KOPT-K1 (cell line): ENCODE results near the gene LONRF2.

ENCODE experiments used
- H3K27ac ChIP-seq: fragments of 200-600 bp; sonication (generic); 2 replicates; pipeline ENCODE4 v1.5.1; 2016; ENCODE audit warnings: antibody characterized with exemption, mild to moderate bottlenecking, low read depth, low read length; ENCODE audit not compliant: poor library complexity, severe bottlenecking
- H3K36me3 ChIP-seq: fragments of 200-600 bp; sonication (generic); 2 replicates; pipeline ENCODE4 v1.5.1; 2017; ENCODE audit warnings: antibody characterized with exemption, mild to moderate bottlenecking, low read length, moderate library complexity; ENCODE audit not compliant: insufficient read depth
- H3K9me3 ChIP-seq: fragments of 200-600 bp; sonication (generic); 2 replicates; pipeline ENCODE4 v1.5.1; 2017; ENCODE audit warnings: antibody characterized with exemption, low read length, mild to moderate bottlenecking; ENCODE audit not compliant: insufficient read depth, poor library complexity, severe bottlenecking

Gene LONRF2

GRCh38 chr2:100273387-100273786 lies 48.9 kb downstream of the LONRF2 start:
- H3K36me3 ChIP-seq: no peaks in the 10 kb centered on the region
- H3K9me3 ChIP-seq: peaks cover 5% of the 10 kb centered on the region
- H3K27ac ChIP-seq: peak overlapping the region; percentile 47

- H3K9me3 ChIP-seq: peaks cover 5% of the 10 kb centered on the region
- H3K36me3 ChIP-seq: no peaks in the 10 kb centered on the region
- H3K27ac ChIP-seq: no peak overlapping the region
Observed at GRCh38 chr2:100272841-100273329, 49.4 kb downstream of the LONRF2 start.

DNA sequence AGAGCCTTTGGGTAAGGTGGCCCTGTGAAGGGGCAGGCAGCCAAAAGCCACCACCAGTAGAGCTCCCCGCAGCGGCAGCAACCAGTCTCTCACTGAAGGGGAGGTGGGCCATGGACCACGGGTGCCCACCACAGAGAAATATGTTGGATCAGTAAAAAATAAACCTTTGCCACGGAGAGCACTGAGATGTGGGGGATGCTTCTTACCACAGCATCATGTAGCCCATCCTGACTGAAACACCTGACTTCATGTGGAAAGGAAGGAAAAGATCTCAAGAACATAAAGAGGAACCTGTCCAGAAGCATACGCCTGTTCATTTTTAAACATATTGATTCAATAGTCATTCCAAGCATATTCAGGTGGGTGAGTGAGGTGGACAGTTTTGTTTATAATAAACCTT lies 51.1 kb downstream of the LONRF2 start:
- no peak overlapping the region for H3K27ac ChIP-seq
- H3K9me3 ChIP-seq: peaks cover 5% of the 10 kb centered on the region
- H3K36me3 ChIP-seq: no peaks in the 10 kb centered on the region

DNA sequence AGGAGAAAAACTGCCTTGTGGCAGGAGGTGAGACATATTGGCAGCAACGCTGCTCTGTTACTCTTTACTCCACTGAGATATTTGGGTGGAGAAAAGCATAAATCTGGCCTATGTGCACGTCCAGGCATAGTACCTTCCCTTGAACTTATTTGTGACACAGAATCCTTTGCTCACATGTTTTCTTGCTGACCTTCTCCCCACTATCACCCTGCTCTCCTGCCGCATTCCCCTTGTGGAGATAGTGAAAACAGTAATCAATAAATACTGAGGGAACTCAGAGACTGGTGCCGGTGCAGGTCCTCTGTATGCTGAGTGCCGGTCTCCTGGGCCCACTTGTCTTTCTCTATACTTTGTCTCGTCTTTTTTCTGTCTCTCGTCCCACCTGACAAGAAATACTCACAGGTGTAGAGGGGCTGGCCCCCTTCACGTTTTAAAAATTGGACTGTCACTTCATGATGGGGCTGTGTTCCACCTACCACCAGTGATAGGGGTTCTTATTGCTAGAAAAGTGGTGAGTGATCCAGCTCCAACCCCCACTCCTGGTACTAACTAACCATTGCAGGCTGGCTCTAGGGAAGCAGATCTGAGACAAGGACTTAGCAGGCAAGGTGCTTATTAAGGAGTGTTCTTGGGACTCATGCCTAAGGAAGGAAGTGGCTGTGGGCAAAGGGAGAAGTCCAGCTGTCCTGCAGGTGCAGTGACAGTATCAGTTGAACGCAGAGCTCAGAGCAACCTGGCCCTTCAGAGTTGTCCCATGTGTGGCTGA lies 51.7 kb downstream of the LONRF2 start:
- peaks cover 5% of the 10 kb centered on the region for H3K9me3 ChIP-seq
- H3K36me3 ChIP-seq: no peaks in the 10 kb centered on the region
- H3K27ac ChIP-seq: no peak overlapping the region

- Histone ChIP-seq H3K27ac (no peak overlapping the region), H3K36me3 (no peaks in the 10 kb centered on the region)
Observed at GRCh38 chr2:100269889-100270288, 52.4 kb downstream of the LONRF2 start.

GRCh38 chr2:100268986-100269385 lies 53.3 kb downstream of the LONRF2 start:
- Histone ChIP-seq H3K9me3 (peaks cover 5% of the 10 kb centered on the region), H3K27ac (no peak overlapping the region), H3K36me3 (no peaks in the 10 kb centered on the region)

More at GRCh38 chr2:100269889-100270288, 52.4 kb downstream of the LONRF2 start:
- peaks cover 5% of the 10 kb centered on the region for H3K9me3 ChIP-seq

DNA sequence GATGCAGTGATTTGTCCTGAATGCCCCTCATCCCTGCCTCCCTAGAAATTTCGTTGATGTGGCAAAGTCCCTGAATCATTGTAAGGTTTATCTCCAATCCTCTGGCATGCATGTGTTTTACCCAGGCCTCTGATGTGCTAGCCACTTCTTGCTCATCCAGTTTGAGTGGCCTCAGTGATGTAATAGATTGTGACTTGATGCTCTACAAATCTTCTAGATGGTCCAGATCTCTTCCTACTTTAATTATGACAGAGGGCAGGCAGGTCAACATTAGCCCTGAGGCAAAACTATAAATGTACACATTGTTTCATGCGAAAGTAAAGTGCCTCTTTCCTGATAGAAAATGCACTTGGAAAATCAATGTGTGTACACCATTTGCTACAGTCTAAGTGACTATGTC lies 54.5 kb downstream of the LONRF2 start:
- Histone ChIP-seq H3K9me3 (peaks cover 5% of the 10 kb centered on the region), H3K27ac (no peak overlapping the region)

DNA sequence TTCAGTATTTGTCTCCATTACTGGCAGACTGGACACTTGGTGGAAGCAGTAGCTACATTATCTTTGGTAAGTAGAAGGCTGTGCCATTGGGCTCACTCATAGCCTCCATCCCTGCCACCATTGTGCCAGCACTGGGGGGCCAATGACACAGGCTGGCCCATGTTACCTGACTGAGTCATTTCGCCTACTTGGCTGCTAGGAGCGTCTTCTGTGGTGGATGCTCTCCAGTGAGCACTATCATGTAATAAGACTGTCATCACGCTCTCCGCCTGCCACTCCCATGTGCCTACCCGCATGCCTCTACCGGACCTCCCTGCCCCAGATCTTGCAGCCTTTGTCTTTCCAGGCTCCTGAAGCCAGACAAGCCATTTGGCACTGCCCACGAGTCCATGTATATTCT lies 56.2 kb downstream of the LONRF2 start:
- Histone ChIP-seq H3K36me3 (no peaks in the 10 kb centered on the region), H3K27ac (no peak overlapping the region), H3K9me3 (peaks cover 5% of the 10 kb centered on the region)

More for the DNA sequence above, 54.5 kb downstream of the LONRF2 start:
- H3K36me3 ChIP-seq: no peaks in the 10 kb centered on the region

DNA sequence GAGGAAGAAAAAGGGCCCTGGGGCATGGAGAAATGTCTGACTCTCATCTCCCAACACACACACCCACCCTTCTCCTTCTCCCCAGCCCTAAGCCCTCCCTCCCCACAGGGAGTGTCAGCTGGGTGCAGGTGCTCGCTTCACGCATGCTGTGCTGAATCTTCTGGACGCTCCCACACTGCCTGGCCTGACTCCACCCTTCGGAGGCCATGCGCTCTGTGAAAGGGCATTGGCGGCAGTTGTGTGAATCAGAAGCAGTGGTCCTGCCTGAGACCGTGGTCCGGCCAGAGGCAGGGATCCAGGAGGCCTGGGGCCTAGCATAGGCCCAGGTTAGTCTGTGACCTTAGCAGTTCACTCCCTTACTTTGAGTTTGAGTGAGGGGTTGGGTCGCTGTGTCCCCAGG lies 57.1 kb downstream of the LONRF2 start:
- Histone ChIP-seq H3K9me3 (no peaks in the 10 kb centered on the region), H3K36me3 (no peaks in the 10 kb centered on the region), H3K27ac (peak overlapping the region; percentile 16)

DNA sequence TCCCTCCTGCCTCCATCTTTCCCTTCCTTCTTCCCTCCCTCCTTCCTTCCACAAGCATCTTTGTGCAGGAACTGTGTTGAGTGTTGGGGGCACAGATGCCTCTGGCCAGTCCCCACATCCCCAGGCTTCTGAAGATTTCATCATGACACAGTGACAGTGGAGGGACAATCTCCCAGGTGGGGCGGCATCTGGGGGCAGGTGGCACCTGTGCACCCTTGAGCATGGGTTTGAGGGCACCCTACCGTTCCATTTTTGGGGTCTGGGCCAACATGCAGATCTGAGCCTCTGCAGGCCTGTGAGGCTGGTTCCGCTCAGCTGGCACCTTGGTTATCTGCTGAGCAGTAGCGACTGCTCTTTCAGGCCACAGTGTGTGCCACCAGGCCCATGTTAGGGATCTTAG lies 57.6 kb downstream of the LONRF2 start:
- H3K27ac ChIP-seq: peak overlapping the region; percentile 16

DNA sequence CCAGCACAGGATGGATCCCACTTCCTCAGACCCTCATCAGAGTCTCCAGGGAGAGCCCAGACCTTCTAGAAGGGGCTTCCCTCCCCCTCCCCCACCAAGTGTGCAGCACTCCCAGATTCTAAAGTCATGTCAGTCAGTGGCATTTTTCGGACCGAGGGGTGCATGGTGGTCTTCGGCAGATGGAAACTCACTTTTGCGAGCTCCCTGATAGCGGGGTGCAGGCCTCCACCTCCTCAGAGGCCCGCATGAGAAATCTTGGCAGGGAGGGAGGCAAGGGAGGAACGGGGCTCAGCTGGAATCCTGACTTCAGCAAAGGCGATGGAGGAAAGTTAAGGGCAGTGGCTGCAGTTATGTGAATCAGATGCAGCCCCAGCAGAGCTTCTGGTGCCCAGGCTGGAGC lies 58.2 kb downstream of the LONRF2 start:
- Histone ChIP-seq H3K27ac (no peak overlapping the region), H3K9me3 (no peaks in the 10 kb centered on the region), H3K36me3 (no peaks in the 10 kb centered on the region)

More for the DNA sequence above, 57.6 kb downstream of the LONRF2 start:
- Histone ChIP-seq H3K9me3 (no peaks in the 10 kb centered on the region), H3K36me3 (no peaks in the 10 kb centered on the region)

- no peaks in the 10 kb centered on the region for H3K9me3 ChIP-seq
- H3K27ac ChIP-seq: no peak overlapping the region
- H3K36me3 ChIP-seq: no peaks in the 10 kb centered on the region
Observed at GRCh38 chr2:100262555-100263320, 59.6 kb downstream of the LONRF2 start.

- H3K9me3 ChIP-seq: no peaks in the 10 kb centered on the region
- H3K27ac ChIP-seq: no peak overlapping the region
- no peaks in the 10 kb centered on the region for H3K36me3 ChIP-seq
Observed at GRCh38 chr2:100262046-100262445, 60.3 kb downstream of the LONRF2 start.

GRCh38 chr2:100260712-100261620 lies 61.3 kb downstream of the LONRF2 start:
- no peaks in the 10 kb centered on the region for H3K36me3 ChIP-seq
- H3K9me3 ChIP-seq: no peaks in the 10 kb centered on the region
- H3K27ac ChIP-seq: no peak overlapping the region

DNA sequence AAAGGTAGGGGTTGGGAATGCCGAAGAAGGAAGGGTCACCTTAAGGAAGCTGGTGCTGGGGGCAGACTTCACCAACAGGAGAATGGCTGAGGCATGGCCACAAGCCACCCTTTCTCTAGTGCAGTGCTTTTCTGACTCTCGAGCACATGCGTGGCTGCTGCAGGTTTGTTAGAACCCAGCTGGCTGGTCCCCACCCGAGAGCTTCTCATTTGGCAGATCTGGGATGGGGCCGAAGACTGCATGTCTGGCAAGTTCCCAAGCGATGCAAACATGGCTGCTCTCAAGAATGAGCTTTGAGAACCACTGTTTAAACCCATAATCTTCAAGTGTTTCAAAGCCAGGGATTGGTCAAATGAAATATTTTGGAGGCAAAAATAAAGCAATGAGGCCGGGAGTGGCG lies 63.2 kb downstream of the LONRF2 start:
- no peaks in the 10 kb centered on the region for H3K9me3 ChIP-seq
- no peaks in the 10 kb centered on the region for H3K36me3 ChIP-seq
- H3K27ac ChIP-seq: no peak overlapping the region
